OCI-LY7 (cell line): ENCODE data around the gene TREML1.

Experiments
- CTCF ChIP-seq: fragments of 200-600 bp; sonication (generic); conservative IDR thresholded peaks from 2 replicates; pipeline ENCODE4 v1.5.1; 2014; ENCODE audit warnings: mild to moderate bottlenecking, antibody characterized with exemption, low read length, moderate library complexity, mixed read lengths
- EZH2phosphoT487 ChIP-seq: fragments of 200-600 bp; sonication (generic); IDR thresholded peaks from 2 replicates; pipeline ENCODE4 v1.6.1; 2018; ENCODE audit warnings: low read depth, borderline replicate concordance, mild to moderate bottlenecking, mixed run types, antibody characterized with exemption, low read length, moderate library complexity, mixed read lengths

- TF ChIP-seq CTCF: no peak
- TF ChIP-seq EZH2phosphoT487: no peak
Observed at GRCh38 chr6:41161851-41162552, 7.9 kb upstream of the TREML1 start.
